DMS79 (cell line): ENCODE data around the gene SLC13A2.

Experiments used
- DNase-seq: peaks from one replicate; lab custom pipeline; 2025; lab: John Stamatoyannopoulos, UW

Gene SLC13A2

GRCh38 chr17:28471531-28472342 is 1.7 kb upstream of the SLC13A2 start:
- DNase-seq: no peak

GRCh38 chr17:28472871-28473497 is 460 bp upstream of the SLC13A2 start:
- DNase-seq: no peak

GRCh38 chr17:28474111-28474531 is 677 bp downstream of the SLC13A2 start:
- no peak for DNase-seq

GRCh38 chr17:28475151-28475900 is 1.9 kb downstream of the SLC13A2 start:
- no peak for DNase-seq

GRCh38 chr17:28476076-28476865 is 2.8 kb downstream of the SLC13A2 start:
- no peak for DNase-seq

GRCh38 chr17:28477928-28478327 is 4.5 kb downstream of the SLC13A2 start:
- DNase-seq: no peak

GRCh38 chr17:28478712-28479615 is 5.5 kb downstream of the SLC13A2 start:
- no peak for DNase-seq

- no peak for DNase-seq
Measured at GRCh38 chr17:28480278-28480677, 6.8 kb downstream of the SLC13A2 start.

- DNase-seq: peak; percentile 87
Measured at GRCh38 chr17:28480799-28481571, 7.5 kb downstream of the SLC13A2 start.

- no peak for DNase-seq
Measured at GRCh38 chr17:28482551-28483199, 9.2 kb downstream of the SLC13A2 start.

GRCh38 chr17:28484296-28484695 is 10.9 kb downstream of the SLC13A2 start:
- DNase-seq: no peak

- DNase-seq: no peak
Measured at GRCh38 chr17:28485049-28485448, 11.6 kb downstream of the SLC13A2 start.

GRCh38 chr17:28487881-28488532 is 14.6 kb downstream of the SLC13A2 start:
- DNase-seq: no peak

- DNase-seq: no peak
Measured at GRCh38 chr17:28488533-28489276, 15.3 kb downstream of the SLC13A2 start.

GRCh38 chr17:28491286-28491685 is 17.8 kb downstream of the SLC13A2 start:
- no peak for DNase-seq

GRCh38 chr17:28491860-28492259 is 18.4 kb downstream of the SLC13A2 start:
- no peak for DNase-seq

GRCh38 chr17:28492352-28493310 is 19.2 kb downstream of the SLC13A2 start:
- peak; percentile 32 for DNase-seq
